Measurements from ENCODE around the gene KITLG.
"Not testable (repeated sequence)": the region's sequence is repeated elsewhere in the genome, so short reads cannot be mapped to it uniquely, and the experiment has no call there.

KITLG gene

GRCh38 chr12:88496429-88496828 lies 83.8 kb downstream of the KITLG start:
- no peak for FAIRE-seq

GRCh38 chr12:88495031-88495430 lies 85.2 kb downstream of the KITLG start:
- no peak for DNase-seq (ENCODE audit: low spot score)
- FAIRE-seq, result no peak

More at GRCh38 chr12:88496429-88496828, 83.8 kb downstream of the KITLG start:
- DNase-seq (ENCODE audit: low spot score), result no peak

GRCh38 chr12:88494520-88494919 lies 85.8 kb downstream of the KITLG start:
- DNase-seq (ENCODE audit: low spot score), result no peak
- FAIRE-seq, result no peak

DNA sequence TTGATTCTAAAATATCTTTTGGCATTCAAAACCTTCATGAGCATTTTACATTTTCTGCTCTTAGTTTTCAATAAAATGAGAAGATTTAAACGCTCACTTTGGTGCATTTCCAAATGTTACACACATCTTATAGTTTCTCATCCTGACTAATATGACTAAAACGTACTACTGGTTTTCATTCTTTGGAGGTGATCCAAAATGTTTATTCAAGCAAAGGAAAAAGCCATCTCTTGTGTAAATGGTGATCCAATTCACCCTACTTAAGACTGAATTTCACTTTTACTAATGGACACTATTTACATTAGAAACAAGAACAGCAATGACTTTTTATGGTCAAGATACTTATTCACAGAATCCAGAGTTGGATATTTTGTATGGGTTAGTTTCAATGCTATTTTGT lies 86.6 kb downstream of the KITLG start:
- FAIRE-seq (peak; percentile 95), DNase-seq (ENCODE audit: low spot score) (peak; percentile 67)

DNA sequence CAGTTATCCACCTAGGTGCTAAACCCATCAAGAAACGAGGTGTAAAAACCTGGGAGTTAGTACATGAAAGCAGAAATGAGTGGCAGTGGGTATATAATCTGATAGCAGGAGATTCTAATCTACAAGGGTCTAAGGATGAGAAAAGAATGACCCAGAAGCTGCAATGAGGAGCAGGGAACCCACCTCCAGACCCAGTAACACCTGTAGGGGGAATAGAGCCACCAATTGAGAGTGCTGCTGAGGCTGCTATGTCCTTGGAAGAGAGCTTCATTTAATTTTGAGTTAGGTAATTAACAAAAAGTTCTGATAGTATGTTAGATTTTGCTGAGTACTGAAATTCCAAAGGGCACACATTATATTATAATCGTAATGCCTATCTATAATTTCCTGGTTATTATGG lies 89.8 kb downstream of the KITLG start:
- DNase-seq (ENCODE audit: low spot score) (no peak), FAIRE-seq (no peak)

GRCh38 chr12:88472775-88473174 lies 107.5 kb downstream of the KITLG start:
- DNase-seq (ENCODE audit: low spot score) (peak; percentile 54), FAIRE-seq (peak; percentile 83)

DNA sequence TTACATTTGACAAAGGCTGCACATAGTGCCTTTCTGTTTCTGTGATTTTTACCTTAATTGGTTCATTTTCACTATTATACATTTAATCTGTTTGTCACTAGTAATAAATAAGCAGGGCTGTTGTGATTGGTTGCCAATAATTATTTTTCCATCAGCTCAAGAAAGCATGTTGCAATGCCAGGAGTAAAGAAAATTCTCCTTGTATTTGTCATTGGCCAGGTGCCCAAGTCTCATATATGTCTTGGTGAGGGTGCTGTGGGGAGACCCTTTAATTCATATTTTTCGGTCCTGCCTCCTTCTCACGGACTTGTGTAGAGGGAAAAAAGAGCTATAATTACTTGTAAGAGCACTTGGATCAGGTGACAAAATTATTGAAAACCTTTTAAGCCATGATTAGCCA lies 108.0 kb downstream of the KITLG start:
- FAIRE-seq (no peak), DNase-seq (ENCODE audit: low spot score) (no peak)

DNA sequence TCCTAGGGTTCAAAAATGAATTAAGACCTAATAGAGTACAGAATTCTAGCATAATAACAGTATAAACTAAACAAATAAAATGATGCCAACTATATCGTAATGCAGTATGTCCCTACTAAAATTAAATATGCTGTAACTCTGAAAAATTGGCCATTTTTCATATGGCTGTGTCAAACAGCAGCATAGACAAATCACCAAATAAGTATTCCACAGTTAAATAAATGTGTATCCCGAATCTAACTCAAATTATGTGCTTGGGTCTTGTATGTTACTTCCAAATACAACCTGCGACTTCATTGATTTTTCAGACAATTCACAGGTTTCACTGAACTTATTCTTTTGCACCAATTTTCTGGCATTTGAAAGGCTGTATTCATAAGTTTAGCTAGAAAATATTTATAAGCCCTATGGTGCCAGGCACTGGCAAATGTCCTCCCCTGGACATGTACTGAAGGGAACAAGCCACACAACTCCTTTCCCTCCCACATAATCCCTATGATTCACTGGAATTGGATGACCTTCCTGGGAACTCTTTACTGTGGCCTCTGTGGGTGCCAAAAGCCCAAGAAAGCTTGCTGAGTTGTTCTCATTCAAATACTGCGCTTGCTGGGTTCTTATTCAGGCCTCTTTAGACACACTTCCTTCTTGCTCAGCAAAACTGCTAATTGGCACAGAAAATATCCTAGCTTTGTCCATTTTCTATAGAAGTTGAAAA lies 108.8 kb downstream of the KITLG start:
- DNase-seq (ENCODE audit: low spot score), result peak; percentile 84
- FAIRE-seq, result peak; percentile 93

DNA sequence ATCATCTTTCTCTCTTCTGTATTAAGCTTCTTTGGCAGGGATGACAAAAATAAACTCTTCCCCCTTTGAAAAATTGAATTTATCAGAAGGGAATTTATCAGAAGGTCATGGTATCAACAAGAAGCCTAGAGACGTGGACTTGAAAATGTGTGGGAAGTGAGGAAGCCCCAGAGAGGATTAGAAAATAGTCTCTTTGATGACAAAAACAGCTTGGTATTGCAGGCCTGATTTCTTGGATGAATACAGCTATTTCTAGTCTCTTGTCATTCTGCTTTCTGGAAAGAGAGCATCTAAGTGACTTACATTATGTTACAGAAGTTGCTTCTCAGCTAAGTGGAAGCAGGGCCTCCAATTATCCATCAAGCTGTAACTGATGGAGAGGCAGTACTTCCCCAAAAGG lies 111.1 kb downstream of the KITLG start:
- DNase-seq (ENCODE audit: low spot score), result no peak
- FAIRE-seq, result no peak

DNA sequence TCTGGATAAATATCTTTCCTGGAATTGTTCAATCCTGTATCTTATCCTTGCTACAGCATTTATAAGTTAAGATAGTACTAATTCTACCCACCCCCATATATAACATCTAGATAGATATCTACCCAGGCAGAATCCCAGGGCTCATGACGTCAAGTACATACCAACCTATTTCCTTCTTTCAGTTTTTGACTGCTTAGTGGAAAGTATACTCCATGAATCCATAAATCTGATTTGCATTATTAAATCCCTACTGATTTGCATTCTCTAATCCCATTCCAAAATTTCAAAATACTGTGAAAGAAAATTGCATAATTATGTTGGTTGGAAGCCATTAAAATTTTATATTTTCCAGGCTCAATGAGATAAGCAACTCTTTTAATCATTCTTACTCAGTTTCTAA lies 111.7 kb downstream of the KITLG start:
- DNase-seq (ENCODE audit: low spot score) (no peak), FAIRE-seq (no peak)

DNA sequence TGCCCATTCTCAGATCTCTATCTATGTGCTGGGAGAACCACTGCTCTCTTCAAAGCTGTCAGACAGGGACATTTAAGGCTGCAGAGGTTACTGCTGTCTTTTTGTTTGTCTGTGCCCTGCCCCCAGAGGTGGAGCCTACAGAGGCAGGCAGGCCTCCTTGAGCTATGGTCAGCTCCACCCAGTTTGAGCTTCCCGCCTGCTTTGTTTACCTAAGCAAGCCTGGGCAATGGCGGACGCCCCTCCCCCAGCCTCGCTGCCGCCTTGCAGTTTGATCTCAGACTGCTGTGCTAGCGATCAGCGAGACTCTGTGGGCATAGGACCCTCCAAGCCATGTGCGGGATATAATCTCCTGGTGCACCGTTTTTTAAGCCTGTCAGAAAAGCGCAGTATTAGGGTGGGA lies 113.6 kb downstream of the KITLG start:
- FAIRE-seq; DNase-seq (ENCODE audit: low spot score): not testable (repeated sequence)

DNA sequence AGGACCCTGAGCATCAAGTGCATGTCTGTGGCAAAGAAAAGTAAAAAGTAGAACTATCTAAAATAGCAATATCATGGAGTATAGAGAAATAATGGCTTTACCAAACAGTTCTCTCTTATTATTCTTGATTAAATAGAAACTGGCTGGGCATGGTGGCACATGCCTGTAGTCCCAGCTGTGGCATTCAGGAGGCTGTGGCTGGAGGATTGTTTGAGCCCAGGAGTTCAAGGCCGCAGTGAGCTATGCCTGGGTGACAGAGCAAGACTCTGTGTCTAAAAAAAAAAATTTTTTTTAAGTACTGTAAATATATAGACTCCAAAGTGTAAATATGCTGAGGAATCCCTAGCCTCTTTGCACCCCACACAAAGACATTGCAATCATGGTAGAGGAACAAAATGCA lies 121.9 kb downstream of the KITLG start:
- DNase-seq (ENCODE audit: low spot score) (no peak), FAIRE-seq (no peak)

DNA sequence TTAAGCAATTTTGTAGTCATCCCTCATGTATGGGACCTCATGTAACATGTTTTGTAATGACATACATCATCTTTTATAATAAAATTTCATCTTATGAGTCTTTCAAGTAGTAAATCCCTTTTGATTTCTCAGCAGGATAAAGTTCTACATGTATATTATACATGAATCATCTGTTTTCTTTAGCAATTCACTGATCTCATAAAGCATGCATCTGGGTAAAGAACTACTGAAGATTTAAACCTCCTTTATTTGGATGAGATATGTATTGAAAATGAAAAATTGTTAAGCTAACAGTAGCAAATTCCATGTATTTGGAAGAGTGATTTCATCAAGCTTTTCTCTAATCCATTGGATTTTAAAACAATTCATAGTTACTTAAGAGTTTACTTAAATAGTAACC lies 126.9 kb downstream of the KITLG start:
- DNase-seq (ENCODE audit: low spot score) (no peak), FAIRE-seq (no peak)

DNA sequence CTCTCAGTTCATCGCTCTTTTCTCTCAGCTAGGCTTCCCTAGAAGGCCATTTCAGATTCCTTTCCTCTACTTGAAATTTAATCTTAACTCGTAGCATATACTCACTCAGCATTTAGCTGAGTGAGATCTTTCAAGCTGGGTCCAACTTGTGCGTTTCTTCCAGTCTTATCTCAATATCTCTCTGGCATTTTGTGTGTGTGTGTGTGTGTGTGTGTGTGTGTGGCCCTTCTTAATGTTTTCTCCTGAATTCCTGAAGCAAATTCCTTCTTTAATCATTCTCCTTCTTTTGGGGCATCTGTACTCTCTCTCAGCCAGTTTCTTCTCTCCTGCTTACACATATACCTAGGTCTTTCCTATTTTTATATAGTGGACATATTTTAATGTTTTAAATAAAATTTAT lies 129.1 kb downstream of the KITLG start:
- FAIRE-seq, result no peak
- no peak for DNase-seq (ENCODE audit: low spot score)

DNA sequence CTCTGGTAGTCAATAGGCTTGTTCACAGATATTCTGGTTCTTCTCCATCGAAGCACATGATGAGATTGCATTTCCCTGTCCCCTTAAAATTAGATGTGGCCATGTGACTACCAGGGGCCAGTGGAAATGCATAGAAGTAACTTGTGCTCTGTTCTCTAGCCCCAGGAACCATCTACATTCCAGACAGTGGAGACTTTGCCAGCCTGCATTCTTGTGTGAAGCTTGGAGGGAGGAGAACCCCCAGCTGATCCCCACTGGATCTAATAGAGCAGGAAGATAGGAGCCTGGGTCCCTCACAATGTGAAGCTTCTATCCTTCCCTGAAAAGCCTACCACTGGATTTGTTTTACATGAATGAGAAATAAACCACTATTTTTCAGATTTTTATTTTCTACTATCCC lies 130.1 kb downstream of the KITLG start:
- DNase-seq (ENCODE audit: low spot score), result no peak
- no peak for FAIRE-seq

DNA sequence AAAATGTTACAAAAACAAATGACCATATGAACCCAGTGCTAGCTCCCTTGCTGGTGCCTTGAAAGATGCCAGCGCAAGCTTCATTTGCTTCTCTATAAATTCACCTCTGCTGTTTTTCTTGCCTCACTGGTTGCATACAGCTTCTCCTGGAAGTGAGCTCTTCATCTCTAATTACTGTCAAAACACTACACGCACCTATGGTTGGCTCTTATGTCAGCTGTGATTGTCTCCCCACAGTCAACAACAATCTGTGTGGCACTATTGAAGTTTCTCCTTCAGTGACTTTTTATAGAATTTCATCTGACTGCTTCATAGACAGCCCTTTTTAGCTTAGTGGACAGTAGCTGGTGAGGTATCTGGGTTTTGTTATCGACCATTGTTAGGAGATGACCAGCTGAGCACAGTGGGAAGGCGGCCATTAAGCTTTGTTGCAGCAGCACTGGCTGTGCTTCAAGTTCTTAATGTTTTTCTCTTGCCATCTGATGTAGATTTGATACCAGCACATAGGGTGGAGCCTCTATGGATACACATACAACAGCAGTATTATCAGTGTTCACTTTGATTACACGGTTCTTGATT lies 131.8 kb downstream of the KITLG start:
- DNase-seq (ENCODE audit: low spot score) (no peak), FAIRE-seq (no peak)

GRCh38 chr12:88445705-88446394 lies 134.4 kb downstream of the KITLG start:
- DNase-seq (ENCODE audit: low spot score), result no peak
- FAIRE-seq, result no peak

DNA sequence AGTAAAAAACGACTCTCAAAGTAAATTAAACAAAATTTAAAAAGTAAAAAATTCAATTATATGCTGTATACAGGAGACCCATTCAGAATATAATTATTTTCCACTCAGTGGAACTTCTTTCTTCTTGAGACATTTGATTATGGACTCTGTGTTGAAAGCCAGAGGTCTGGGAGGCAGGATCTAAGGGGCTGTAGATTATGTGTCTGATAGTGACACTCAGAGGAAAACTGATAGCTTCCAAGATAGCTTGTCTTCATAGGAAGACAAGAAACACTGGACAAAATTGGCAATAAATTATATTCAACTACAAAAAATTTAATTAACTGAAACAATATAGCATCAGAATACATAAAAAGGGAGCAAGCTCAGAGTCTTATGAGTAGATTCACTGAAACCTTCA lies 135.8 kb downstream of the KITLG start:
- DNase-seq (ENCODE audit: low spot score), result no peak
- no peak for FAIRE-seq
